HEK293 (cell line): Measurements from ENCODE around the gene AGXT.
A peak's percentile ranks its signal among the peaks of the same experiment; 100 is the strongest.

Experiments used
- CTCF ChIA-PET: fragments of 350-600 bp; formaldehyde crosslinking; extraction: SDS; loops from one replicate; lab custom pipeline; 2021; ENCODE audit warnings: antibody characterized with exemption; lab: Yijun Ruan, JAX
- POLR2A ChIA-PET: fragments of 300-600 bp; formaldehyde crosslinking; extraction: SDS; loops from one replicate; lab custom pipeline; 2020; ENCODE audit warnings: antibody characterized with exemption, inconsistent platforms; lab: Yijun Ruan, JAX
- H3K27ac ChIP-seq: fragments of 200-500 bp; sonication (Bioruptor generic); 2 replicates; pipeline ENCODE4 v1.5.1; 2014; ENCODE audit warnings: low read depth, low read length, control low read depth, inconsistent platforms; ENCODE audit errors: extremely low read depth
- H3K36me3 ChIP-seq, 2 experiments: fragments of 200-500 bp in 1 of 2; sonication (Bioruptor generic) in 1 of 2; 1 replicate in 1 of 2; 2 replicates in 1 of 2; pipeline ENCODE4 v1.5.1; 2014 to 2017; ENCODE audit warnings: inconsistent platforms in 2 of 2, low read length in 2 of 2; ENCODE audit not compliant: control insufficient read depth in 2 of 2, insufficient read depth in 1 of 2
- H3K4me1 ChIP-seq: fragments of 200-500 bp; sonication (Bioruptor generic); 2 replicates; pipeline ENCODE4 v1.5.1; 2014; ENCODE audit warnings: mild to moderate bottlenecking, low read length, inconsistent platforms; ENCODE audit not compliant: control insufficient read depth, insufficient read depth
- H3K4me3 ChIP-seq: 2 replicates; pipeline ENCODE4 v1.5.1; 2011; ENCODE audit warnings: low read depth, mild to moderate bottlenecking, control low read depth, low read length, moderate library complexity
- H3K9me3 ChIP-seq: fragments of 200-500 bp; sonication (Bioruptor generic); 2 replicates; pipeline ENCODE4 v1.5.1; 2014; ENCODE audit warnings: low read depth, low read length, inconsistent platforms; ENCODE audit not compliant: control insufficient read depth, insufficient read depth
- YY1 ChIP-seq: fragments of 450-650 bp; formaldehyde crosslinking; IDR thresholded peaks from 2 replicates; pipeline ENCODE4 v1.5.1; 2018; ENCODE audit warnings: missing biosample characterization, missing genetic modification characterization
- ZFHX2 ChIP-seq: fragments of 450-650 bp; formaldehyde crosslinking; conservative IDR thresholded peaks from 2 replicates; pipeline ENCODE4 v1.5.1; 2016; ENCODE audit warnings: missing biosample characterization, missing genetic modification characterization
- ZFP69B ChIP-seq: fragments of 450-650 bp; formaldehyde crosslinking; IDR thresholded peaks from 2 replicates; pipeline ENCODE4 v1.5.1; 2016; ENCODE audit warnings: missing biosample characterization, missing genetic modification characterization
- ZIC2 ChIP-seq: fragments of 450-650 bp; formaldehyde crosslinking; IDR thresholded peaks from 2 replicates; pipeline ENCODE4 v1.5.1; 2016; ENCODE audit warnings: missing biosample characterization, missing genetic modification characterization
- ZNF112 ChIP-seq: fragments of 450-650 bp; formaldehyde crosslinking; IDR thresholded peaks from 2 replicates; pipeline ENCODE4 v1.5.0; 2017; ENCODE audit warnings: missing biosample characterization, missing genetic modification characterization
- ZNF157 ChIP-seq: fragments of 450-650 bp; formaldehyde crosslinking; IDR thresholded peaks from 2 replicates; pipeline ENCODE4 v1.5.1; 2016; ENCODE audit warnings: missing biosample characterization, missing genetic modification characterization
- ZNF274 ChIP-seq, 2 experiments: fragments of 200-500 bp in 1 of 2; fragments of 450-650 bp in 1 of 2; sonication (Bioruptor generic) in 1 of 2; formaldehyde crosslinking in 1 of 2; IDR thresholded peaks; 2 replicates each; pipeline versions ENCODE4 v1.5.1 to v1.6.1; 2014 to 2016; ENCODE audit warnings: borderline replicate concordance in 1 of 2, inconsistent platforms in 1 of 2, low read length in 1 of 2, missing biosample characterization in 1 of 2, missing genetic modification characterization in 1 of 2
- ZNF366 ChIP-seq: fragments of 450-650 bp; formaldehyde crosslinking; conservative IDR thresholded peaks from 2 replicates; pipeline ENCODE4 v1.5.1; 2016; ENCODE audit warnings: missing biosample characterization, missing genetic modification characterization
- ZNF404 ChIP-seq: fragments of 450-650 bp; formaldehyde crosslinking; IDR thresholded peaks from 2 replicates; pipeline ENCODE4 v1.5.1; 2017; ENCODE audit warnings: missing biosample characterization, missing genetic modification characterization
- ZNF473 ChIP-seq: fragments of 450-650 bp; formaldehyde crosslinking; IDR thresholded peaks from 2 replicates; pipeline ENCODE4 v1.5.1; 2017; ENCODE audit warnings: missing biosample characterization, missing genetic modification characterization
- ZNF510 ChIP-seq: fragments of 450-650 bp; formaldehyde crosslinking; IDR thresholded peaks from 2 replicates; pipeline ENCODE4 v1.5.1; 2018; ENCODE audit warnings: mild to moderate bottlenecking, missing genetic modification characterization, missing biosample characterization; ENCODE audit not compliant: insufficient replicate concordance
- ZNF530 ChIP-seq: fragments of 450-650 bp; formaldehyde crosslinking; IDR thresholded peaks from 2 replicates; pipeline ENCODE4 v1.5.1; 2016; ENCODE audit warnings: low read depth, missing biosample characterization, missing genetic modification characterization
- ZNF549 ChIP-seq: fragments of 450-650 bp; IDR thresholded peaks from 2 replicates; pipeline ENCODE4 v1.5.1; 2018; ENCODE audit warnings: missing biosample characterization, missing genetic modification characterization, mild to moderate bottlenecking, inconsistent platforms, moderate library complexity
- ZNF555 ChIP-seq: fragments of 450-650 bp; formaldehyde crosslinking; conservative IDR thresholded peaks from 2 replicates; pipeline ENCODE4 v1.5.1; 2017; ENCODE audit warnings: missing biosample characterization, mild to moderate bottlenecking, missing genetic modification characterization, inconsistent platforms
- ZNF610 ChIP-seq: fragments of 450-650 bp; formaldehyde crosslinking; IDR thresholded peaks from 2 replicates; pipeline ENCODE4 v1.5.1; 2016; ENCODE audit warnings: missing biosample characterization, missing genetic modification characterization, borderline replicate concordance
- TF ChIP-seq, protein P1 (sequence below): fragments of 450-650 bp; formaldehyde crosslinking; IDR thresholded peaks from 2 replicates; pipeline ENCODE4 v1.5.1; 2016; ENCODE audit warnings: missing biosample characterization, missing genetic modification characterization, low read depth
- TF ChIP-seq, protein P2 (sequence below): fragments of 450-650 bp; formaldehyde crosslinking; IDR thresholded peaks from 2 replicates; pipeline ENCODE4 v1.5.1; 2016; ENCODE audit warnings: missing biosample characterization, missing genetic modification characterization
- TF ChIP-seq, protein P3 (sequence below): fragments of 450-650 bp; formaldehyde crosslinking; IDR thresholded peaks from 2 replicates; pipeline ENCODE4 v1.5.1; 2016; ENCODE audit warnings: missing biosample characterization, missing genetic modification characterization
- TF ChIP-seq, protein P4 (sequence below): fragments of 450-650 bp; formaldehyde crosslinking; IDR thresholded peaks from 2 replicates; pipeline ENCODE4 v1.5.1; 2017; ENCODE audit warnings: missing biosample characterization, missing genetic modification characterization

Gene AGXT

DNA sequence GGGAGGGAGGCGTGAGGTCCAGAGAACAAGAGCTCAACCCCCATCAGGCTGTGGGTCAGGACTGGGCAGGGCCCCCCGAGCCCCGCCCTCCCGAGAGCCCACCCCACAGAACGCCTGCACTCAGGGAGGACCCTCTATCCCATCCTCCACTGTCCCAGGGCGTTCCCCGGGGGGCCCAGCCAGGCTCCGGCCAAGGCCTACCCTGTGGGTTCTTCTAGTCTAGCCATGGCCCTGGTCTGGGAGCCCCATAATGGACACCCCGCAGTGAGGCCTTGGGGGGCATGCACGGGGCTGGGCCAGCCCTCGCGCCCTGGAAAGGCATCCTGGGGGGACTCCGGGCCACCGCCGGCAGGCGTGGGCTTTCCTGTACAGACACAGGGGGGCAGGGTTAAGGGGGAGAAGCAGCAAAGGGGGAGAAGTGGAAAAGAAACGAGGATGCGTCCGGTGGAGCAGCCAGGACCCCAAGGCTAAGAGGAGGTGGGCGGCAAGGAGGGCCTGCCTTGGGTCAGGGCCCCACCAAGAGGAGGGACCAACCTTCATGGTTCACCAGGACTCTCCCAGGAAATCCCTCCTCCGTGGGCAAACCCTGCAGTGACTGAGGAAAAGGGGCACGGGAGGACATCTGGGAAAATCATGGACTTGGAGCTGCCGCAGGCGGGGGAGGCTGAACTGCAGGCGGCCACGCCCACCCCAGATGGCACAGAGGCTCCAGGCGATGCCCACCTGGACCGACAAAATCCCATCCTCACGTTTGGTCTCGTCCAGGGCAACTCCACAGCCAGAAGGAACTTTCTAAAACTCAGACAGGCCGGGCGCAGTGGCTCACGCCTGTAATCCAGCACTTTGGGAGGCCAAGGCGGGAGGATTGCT, 34.8 kb downstream of the AGXT start (continued):
- TF ChIP-seq, protein P1, sequence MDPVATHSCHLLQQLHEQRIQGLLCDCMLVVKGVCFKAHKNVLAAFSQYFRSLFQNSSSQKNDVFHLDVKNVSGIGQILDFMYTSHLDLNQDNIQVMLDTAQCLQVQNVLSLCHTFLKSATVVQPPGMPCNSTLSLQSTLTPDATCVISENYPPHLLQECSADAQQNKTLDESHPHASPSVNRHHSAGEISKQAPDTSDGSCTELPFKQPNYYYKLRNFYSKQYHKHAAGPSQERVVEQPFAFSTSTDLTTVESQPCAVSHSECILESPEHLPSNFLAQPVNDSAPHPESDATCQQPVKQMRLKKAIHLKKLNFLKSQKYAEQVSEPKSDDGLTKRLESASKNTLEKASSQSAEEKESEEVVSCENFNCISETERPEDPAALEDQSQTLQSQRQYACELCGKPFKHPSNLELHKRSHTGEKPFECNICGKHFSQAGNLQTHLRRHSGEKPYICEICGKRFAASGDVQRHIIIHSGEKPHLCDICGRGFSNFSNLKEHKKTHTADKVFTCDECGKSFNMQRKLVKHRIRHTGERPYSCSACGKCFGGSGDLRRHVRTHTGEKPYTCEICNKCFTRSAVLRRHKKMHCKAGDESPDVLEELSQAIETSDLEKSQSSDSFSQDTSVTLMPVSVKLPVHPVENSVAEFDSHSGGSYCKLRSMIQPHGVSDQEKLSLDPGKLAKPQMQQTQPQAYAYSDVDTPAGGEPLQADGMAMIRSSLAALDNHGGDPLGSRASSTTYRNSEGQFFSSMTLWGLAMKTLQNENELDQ (tag by site-specific recombination), result no peak
- no peak for TF ChIP-seq ZNF530 (tag by site-specific recombination)
- TF ChIP-seq, all 188 proteins: peak for 0

DNA sequence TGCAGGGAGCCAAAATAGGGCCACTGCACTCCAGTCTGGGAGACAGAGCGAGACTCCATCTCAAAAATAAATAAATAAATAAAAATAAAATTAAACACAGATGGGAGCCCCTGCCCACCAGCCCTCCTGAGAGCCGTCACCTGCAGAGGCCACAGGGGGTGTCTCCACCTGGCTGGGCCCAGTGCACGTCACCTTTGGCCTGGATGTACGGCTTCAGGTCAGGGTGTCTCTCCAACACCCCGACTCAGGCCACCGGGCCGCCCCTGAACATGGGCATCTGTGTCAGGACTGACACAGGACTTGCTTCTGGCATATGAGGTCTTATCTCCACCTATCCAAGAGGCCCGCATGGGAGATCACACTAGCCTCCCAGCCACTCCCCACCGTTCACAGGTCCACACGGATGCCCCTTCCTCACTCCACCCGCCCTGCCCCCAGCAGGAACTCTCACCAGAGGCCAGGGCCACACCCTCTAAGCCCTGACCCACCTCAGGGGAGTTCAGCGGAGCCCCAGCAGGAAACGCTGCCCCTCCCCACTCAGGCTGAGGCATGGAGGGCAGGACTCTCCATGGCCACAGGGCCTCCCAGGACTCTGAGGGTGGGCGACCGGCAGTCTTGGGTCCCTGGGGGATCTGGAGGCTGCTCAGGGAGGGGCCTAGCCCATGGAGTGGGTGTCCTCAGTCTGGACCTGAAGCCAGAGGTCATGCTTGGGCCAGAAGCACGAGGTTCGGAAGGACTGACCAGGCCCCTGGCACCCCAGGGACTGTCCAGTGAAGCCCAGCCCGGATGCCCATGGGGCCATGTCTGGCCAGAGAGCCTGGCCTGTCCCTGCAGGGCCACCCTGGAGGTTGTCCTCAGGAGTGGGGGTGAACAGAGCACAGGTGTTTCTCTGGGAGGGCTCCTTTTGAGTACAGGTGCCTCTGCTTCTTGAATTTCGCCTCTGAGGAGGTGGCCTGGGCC, 35.9 kb downstream of the AGXT start:
- ChIA-PET CTCF (no interaction called here), POLR2A (no interaction called here)
- Histone ChIP-seq H3K9me3 (no peaks in the 10 kb centered on the region), H3K36me3 (no peaks in the 10 kb centered on the region), H3K27ac (no peak overlapping the region), H3K4me3 (no peak overlapping the region), H3K4me1 (no peaks in the 10 kb centered on the region; the same call in 1 of the 2 replicates)
- TF ChIP-seq ZIC2 (tag by site-specific recombination) (peak; percentile 72), ZFHX2 (tag by site-specific recombination) (no peak)

DNA sequence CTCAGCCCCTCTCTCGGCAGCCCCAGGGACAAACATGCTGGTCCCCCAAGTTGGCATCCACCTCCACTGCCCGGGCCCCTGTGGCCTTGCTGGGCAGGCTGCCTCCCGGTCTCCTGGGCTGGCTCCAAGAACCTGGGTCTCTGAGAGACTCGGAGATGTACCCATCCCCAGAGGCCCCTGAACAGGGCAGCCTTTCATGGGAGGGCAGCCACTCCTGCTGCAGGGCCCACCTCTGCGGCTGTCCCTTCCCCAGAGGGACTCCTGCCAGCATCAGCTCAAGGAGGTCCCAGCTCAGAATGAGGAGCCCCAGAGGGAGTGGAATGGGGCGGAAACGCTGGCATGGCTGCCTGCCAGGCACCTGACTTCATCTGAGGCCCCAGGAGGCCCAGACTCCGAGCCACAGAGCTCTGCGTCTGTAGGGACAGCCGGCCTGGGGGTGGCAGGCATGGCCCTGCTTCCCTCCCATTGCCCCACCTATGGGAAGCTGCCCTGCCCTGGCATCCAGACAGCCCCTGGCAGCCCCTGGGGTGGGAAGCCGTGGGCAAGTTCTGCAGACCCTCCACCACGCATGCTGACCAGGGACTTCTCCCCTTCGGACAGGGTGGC, 36.7 kb downstream of the AGXT start:
- Histone ChIP-seq H3K36me3 (no peaks in the 10 kb centered on the region), H3K27ac (no peak overlapping the region), H3K4me3 (no peak overlapping the region), H3K9me3 (no peaks in the 10 kb centered on the region), H3K4me1 (no peaks in the 10 kb centered on the region; the same call in 1 of the 2 replicates)
- POLR2A ChIA-PET, result no interaction called here
- CTCF ChIA-PET, result interaction anchor here (1.0 kb wide), 1 partner anchor 9 kb away, joined by 6 read pairs; no protein-coding TSS in a partner anchor
- TF ChIP-seq ZNF473 (tag by site-specific recombination) (no peak), ZNF112 (tag by site-specific recombination) (no peak), ZNF610 (tag by site-specific recombination) (no peak), ZNF555 (tag by site-specific recombination) (no peak), ZNF510 (tag by site-specific recombination) (no peak), ZFP69B (tag by site-specific recombination) (0 out of 2 replicates have a peak, but pooled peaks have one; percentile 39), ZNF157 (tag by site-specific recombination) (no peak), ZNF274 (IDR thresholded peaks at IDR 0.05; ENCODE audit: low read length) (no peak), ZNF274 (tag by site-specific recombination; IDR thresholded peaks at IDR 0.05; ENCODE audit: borderline replicate concordance) (no peak), ZNF366 (tag by site-specific recombination) (no peak), ZIC2 (tag by site-specific recombination) (peak; percentile 80), ZNF404 (tag by site-specific recombination) (no peak), ZNF549 (tag by site-specific recombination) (no peak), YY1 (tag by site-specific recombination) (no peak)
- TF ChIP-seq, protein P2, sequence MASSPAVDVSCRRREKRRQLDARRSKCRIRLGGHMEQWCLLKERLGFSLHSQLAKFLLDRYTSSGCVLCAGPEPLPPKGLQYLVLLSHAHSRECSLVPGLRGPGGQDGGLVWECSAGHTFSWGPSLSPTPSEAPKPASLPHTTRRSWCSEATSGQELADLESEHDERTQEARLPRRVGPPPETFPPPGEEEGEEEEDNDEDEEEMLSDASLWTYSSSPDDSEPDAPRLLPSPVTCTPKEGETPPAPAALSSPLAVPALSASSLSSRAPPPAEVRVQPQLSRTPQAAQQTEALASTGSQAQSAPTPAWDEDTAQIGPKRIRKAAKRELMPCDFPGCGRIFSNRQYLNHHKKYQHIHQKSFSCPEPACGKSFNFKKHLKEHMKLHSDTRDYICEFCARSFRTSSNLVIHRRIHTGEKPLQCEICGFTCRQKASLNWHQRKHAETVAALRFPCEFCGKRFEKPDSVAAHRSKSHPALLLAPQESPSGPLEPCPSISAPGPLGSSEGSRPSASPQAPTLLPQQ, result peak; percentile 64; the same call in 1 of the 2 replicates
- TF ChIP-seq, protein P3, sequence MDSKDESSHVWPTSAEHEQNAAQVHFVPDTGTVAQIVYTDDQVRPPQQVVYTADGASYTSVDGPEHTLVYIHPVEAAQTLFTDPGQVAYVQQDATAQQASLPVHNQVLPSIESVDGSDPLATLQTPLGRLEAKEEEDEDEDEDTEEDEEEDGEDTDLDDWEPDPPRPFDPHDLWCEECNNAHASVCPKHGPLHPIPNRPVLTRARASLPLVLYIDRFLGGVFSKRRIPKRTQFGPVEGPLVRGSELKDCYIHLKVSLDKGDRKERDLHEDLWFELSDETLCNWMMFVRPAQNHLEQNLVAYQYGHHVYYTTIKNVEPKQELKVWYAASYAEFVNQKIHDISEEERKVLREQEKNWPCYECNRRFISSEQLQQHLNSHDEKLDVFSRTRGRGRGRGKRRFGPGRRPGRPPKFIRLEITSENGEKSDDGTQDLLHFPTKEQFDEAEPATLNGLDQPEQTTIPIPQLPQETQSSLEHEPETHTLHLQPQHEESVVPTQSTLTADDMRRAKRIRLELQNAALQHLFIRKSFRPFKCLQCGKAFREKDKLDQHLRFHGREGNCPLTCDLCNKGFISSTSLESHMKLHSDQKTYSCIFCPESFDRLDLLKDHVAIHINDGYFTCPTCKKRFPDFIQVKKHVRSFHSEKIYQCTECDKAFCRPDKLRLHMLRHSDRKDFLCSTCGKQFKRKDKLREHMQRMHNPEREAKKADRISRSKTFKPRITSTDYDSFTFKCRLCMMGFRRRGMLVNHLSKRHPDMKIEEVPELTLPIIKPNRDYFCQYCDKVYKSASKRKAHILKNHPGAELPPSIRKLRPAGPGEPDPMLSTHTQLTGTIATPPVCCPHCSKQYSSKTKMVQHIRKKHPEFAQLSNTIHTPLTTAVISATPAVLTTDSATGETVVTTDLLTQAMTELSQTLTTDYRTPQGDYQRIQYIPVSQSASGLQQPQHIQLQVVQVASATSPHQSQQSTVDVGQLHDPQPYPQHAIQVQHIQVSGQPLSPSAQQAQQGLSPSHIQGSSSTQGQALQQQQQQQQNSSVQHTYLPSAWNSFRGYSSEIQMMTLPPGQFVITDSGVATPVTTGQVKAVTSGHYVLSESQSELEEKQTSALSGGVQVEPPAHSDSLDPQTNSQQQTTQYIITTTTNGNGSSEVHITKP, result no peak
- TF ChIP-seq, protein P4, sequence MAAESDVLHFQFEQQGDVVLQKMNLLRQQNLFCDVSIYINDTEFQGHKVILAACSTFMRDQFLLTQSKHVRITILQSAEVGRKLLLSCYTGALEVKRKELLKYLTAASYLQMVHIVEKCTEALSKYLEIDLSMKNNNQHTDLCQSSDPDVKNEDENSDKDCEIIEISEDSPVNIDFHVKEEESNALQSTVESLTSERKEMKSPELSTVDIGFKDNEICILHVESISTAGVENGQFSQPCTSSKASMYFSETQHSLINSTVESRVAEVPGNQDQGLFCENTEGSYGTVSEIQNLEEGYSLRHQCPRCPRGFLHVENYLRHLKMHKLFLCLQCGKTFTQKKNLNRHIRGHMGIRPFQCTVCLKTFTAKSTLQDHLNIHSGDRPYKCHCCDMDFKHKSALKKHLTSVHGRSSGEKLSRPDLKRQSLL (tag by site-specific recombination), result no peak
